Peyer's patch (tissue), 4 donors: ENCODE measurements around the gene C1orf216.

Experiments used
- POLR2A ChIP-seq, 2 donors: fragments of 450-650 bp; IDR thresholded peaks; one replicate each; pipeline ENCODE4 v1.5.1; 2017; ENCODE audit warnings: antibody characterized with exemption in 2 of 2, mild to moderate bottlenecking in 2 of 2, moderate library complexity in 2 of 2
- TF ChIP-seq, protein P1 (sequence below), 6 experiments: fragments of 450-650 bp in 4 of 6; fragments of 200-600 bp in 2 of 6; sonication (generic) in 1 of 6; IDR thresholded peaks; one replicate each; pipeline ENCODE4 v1.5.1; 2017 to 2019; ENCODE audit warnings: antibody characterized with exemption in 6 of 6, mild to moderate bottlenecking in 3 of 6, moderate library complexity in 1 of 6

DNA sequence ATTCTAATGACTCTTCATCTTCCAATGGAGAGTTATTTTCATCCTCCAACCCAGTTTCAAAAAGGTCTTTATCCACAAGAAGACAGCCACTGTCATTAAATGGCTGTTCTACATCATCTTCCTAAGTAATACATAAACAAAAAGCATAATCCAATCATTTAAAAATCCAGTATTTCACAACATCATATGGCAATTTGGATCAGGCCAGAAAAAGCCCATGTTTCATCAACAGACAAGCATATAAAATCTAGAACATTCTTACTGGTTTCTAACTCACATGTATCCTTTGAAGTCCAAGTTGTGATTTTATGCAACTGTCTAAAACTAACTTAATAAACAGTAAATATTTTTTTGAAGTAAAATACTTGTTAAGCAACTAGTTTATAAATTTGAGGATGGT lies 44.5 kb upstream of the C1orf216 start:
- TF ChIP-seq, protein P1, sequence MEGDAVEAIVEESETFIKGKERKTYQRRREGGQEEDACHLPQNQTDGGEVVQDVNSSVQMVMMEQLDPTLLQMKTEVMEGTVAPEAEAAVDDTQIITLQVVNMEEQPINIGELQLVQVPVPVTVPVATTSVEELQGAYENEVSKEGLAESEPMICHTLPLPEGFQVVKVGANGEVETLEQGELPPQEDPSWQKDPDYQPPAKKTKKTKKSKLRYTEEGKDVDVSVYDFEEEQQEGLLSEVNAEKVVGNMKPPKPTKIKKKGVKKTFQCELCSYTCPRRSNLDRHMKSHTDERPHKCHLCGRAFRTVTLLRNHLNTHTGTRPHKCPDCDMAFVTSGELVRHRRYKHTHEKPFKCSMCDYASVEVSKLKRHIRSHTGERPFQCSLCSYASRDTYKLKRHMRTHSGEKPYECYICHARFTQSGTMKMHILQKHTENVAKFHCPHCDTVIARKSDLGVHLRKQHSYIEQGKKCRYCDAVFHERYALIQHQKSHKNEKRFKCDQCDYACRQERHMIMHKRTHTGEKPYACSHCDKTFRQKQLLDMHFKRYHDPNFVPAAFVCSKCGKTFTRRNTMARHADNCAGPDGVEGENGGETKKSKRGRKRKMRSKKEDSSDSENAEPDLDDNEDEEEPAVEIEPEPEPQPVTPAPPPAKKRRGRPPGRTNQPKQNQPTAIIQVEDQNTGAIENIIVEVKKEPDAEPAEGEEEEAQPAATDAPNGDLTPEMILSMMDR (IDR thresholded peaks at IDR 0.05) = no peak
- no peak for TF ChIP-seq POLR2A (IDR thresholded peaks at IDR 0.05)
